OCI-LY7 (cell line): Measurements from ENCODE around the gene KPNA1. TPM values are rescaled to one million over a fixed set of nuclear protein-coding genes. Genes with fewer than 3 reads are reported as not detected.

Source experiments
- BruUV-seq: library from RNA; stranded (reverse); fragments of 400-500 nt; replicated peaks from 2 replicates; lab custom pipeline; 2021; lab: Mats Ljungman, UMichigan
- CTCF ChIA-PET: fragments of 300-600 bp; sonication (Branson Sonifier 250); formaldehyde crosslinking; loops from one replicate; lab custom pipeline; 2022; ENCODE audit warnings: antibody characterized with exemption; ENCODE audit not compliant: unreplicated experiment; lab: Charles Lee
- POLR2A ChIA-PET: fragments of 300-600 bp; sonication (Branson Sonifier 250); formaldehyde crosslinking; loops from one replicate; lab custom pipeline; 2022; ENCODE audit warnings: antibody characterized with exemption; lab: Charles Lee
- DNase-seq: peaks from one replicate; pipeline ENCODE4 v3.0.0-alpha.2; 2015; ENCODE audit warnings: low spot score
- H2AFZ ChIP-seq: fragments of 200-600 bp; sonication (generic), shearing (Covaris generic); 2 replicates; pipeline ENCODE4 v1.6.1; 2014; ENCODE audit warnings: mild to moderate bottlenecking, antibody characterized with exemption, low read length, moderate library complexity
- H3K27ac ChIP-seq: fragments of 200-600 bp; sonication (generic); 2 replicates; pipeline ENCODE4 v1.5.1; 2014; ENCODE audit warnings: mixed run types, low read depth, mild to moderate bottlenecking, moderate library complexity, low read length, inconsistent platforms; ENCODE audit not compliant: poor library complexity, severe bottlenecking
- H3K36me3 ChIP-seq: fragments of 200-600 bp; sonication (generic); 2 replicates; pipeline ENCODE4 v1.6.1; 2014; ENCODE audit warnings: mild to moderate bottlenecking, antibody characterized with exemption, low read length, moderate library complexity, mixed read lengths; ENCODE audit not compliant: insufficient read depth
- H3K4me1 ChIP-seq: fragments of 200-600 bp; sonication (generic); 2 replicates; pipeline ENCODE4 v1.5.1; 2014; ENCODE audit warnings: mild to moderate bottlenecking, low read length; ENCODE audit not compliant: insufficient read depth, poor library complexity, severe bottlenecking
- H3K4me2 ChIP-seq: fragments of 200-600 bp; sonication (generic); 2 replicates; pipeline ENCODE4 v1.6.1; 2014; ENCODE audit warnings: mild to moderate bottlenecking, low read length
- H3K4me3 ChIP-seq: fragments of 200-600 bp; sonication (generic); 2 replicates; pipeline ENCODE4 v1.5.1; 2014; ENCODE audit warnings: mild to moderate bottlenecking, low read depth, low read length; ENCODE audit not compliant: poor library complexity, severe bottlenecking
- H3K79me2 ChIP-seq: fragments of 200-600 bp; sonication (generic); 2 replicates; pipeline ENCODE4 v1.6.1; 2016; ENCODE audit warnings: low read depth, mild to moderate bottlenecking, low read length, moderate library complexity, mixed read lengths; ENCODE audit not compliant: insufficient read depth
- H3K9me2 ChIP-seq: fragments of 200-600 bp; sonication (generic); 2 replicates; pipeline ENCODE4 v1.6.1; 2016; ENCODE audit warnings: mild to moderate bottlenecking, low read length, mixed read lengths; ENCODE audit not compliant: insufficient read depth
- H3K9me3 ChIP-seq: fragments of 200-600 bp; sonication (generic); 2 replicates; pipeline ENCODE4 v1.6.1; 2014; ENCODE audit warnings: mild to moderate bottlenecking, mixed run types, low read length, mixed read lengths
- H4K20me1 ChIP-seq: fragments of 200-600 bp; sonication (generic); 2 replicates; pipeline ENCODE4 v1.6.1; 2014; ENCODE audit warnings: mild to moderate bottlenecking, antibody characterized with exemption, low read length, moderate library complexity, mixed read lengths; ENCODE audit not compliant: insufficient read depth
- CTCF ChIP-seq: fragments of 200-600 bp; sonication (generic); conservative IDR thresholded peaks from 2 replicates; pipeline ENCODE4 v1.5.1; 2014; ENCODE audit warnings: mild to moderate bottlenecking, antibody characterized with exemption, low read length, moderate library complexity, mixed read lengths
- EZH2phosphoT487 ChIP-seq: fragments of 200-600 bp; sonication (generic); IDR thresholded peaks from 2 replicates; pipeline ENCODE4 v1.6.1; 2018; ENCODE audit warnings: low read depth, borderline replicate concordance, mild to moderate bottlenecking, mixed run types, antibody characterized with exemption, low read length, moderate library complexity, mixed read lengths
- intact Hi-C: fragments of 100-400 bp; cut with micrococcal nuclease; formaldehyde crosslinking; loops from one replicate; pipeline ENCODE4 v1.10.0; 2022; ENCODE audit not compliant: unreplicated experiment
- total RNA-seq, 2 experiments: library from RNA; depleted of rRNA in 1 of 2; stranded (reverse); fragments of >200 nt in 1 of 2; shearing (Covaris generic) in 1 of 2; gene quantifications; 2 replicates each; pipeline ENCODE4 v1.2.3, GENCODE V29; 2014 to 2022

KPNA1 gene
- total RNA-seq, 2 experiments from 2014 or later = 20.0 to 77.5 TPM

GRCh38 chr3:122548619-122549018 is 33.9 kb upstream of the KPNA1 start:
- no peak overlapping the region for H3K4me3 ChIP-seq
- DNase-seq = no peak
- no peaks in the 10 kb centered on the region for H3K9me3 ChIP-seq
- no peak overlapping the region for H3K27ac ChIP-seq
- intact Hi-C loops = no loop called here
- no peaks in the 10 kb centered on the region for H3K36me3 ChIP-seq
- no peaks in the 10 kb centered on the region for H3K4me1 ChIP-seq
- H4K20me1 ChIP-seq = no peaks in the 10 kb centered on the region
- no TSS peak for BruUV-seq
- no peaks in the 10 kb centered on the region for H3K79me2 ChIP-seq
- POLR2A ChIA-PET = interaction anchor here (0.6 to 1.0 kb wide), 5 partner anchors 24 to 440 kb away, joined by 3 to 4 read pairs (median 3); no protein-coding TSS in a partner anchor
- H3K4me2 ChIP-seq = no peak overlapping the region
- TF ChIP-seq EZH2phosphoT487 (no peak), CTCF (no peak)
- CTCF ChIA-PET = no interaction called here
- H3K9me2 ChIP-seq = no peaks in the 10 kb centered on the region
- no peak overlapping the region for H2AFZ ChIP-seq

GRCh38 chr3:122548076-122548475 is 33.3 kb upstream of the KPNA1 start:
- H3K9me2 ChIP-seq = no peaks in the 10 kb centered on the region
- intact Hi-C loops = no loop called here
- BruUV-seq = no TSS peak
- no peaks in the 10 kb centered on the region for H3K4me1 ChIP-seq
- CTCF ChIA-PET = no interaction called here
- no peak for DNase-seq
- no peak overlapping the region for H3K4me2 ChIP-seq
- H3K79me2 ChIP-seq = no peaks in the 10 kb centered on the region
- H3K27ac ChIP-seq = no peak overlapping the region
- POLR2A ChIA-PET = interaction anchor here (0.6 to 1.0 kb wide), 3 partner anchors 80 to 441 kb away, joined by 3 to 4 read pairs (median 3); no protein-coding TSS in a partner anchor
- no peaks in the 10 kb centered on the region for H4K20me1 ChIP-seq
- TF ChIP-seq EZH2phosphoT487 (no peak), CTCF (no peak)
- no peaks in the 10 kb centered on the region for H3K36me3 ChIP-seq
- H3K9me3 ChIP-seq = no peaks in the 10 kb centered on the region
- no peak overlapping the region for H2AFZ ChIP-seq
- no peak overlapping the region for H3K4me3 ChIP-seq

- DNase-seq = no peak
- H3K79me2 ChIP-seq = no peaks in the 10 kb centered on the region
- intact Hi-C loops = no loop called here
- no peak overlapping the region for H3K4me3 ChIP-seq
- ChIA-PET POLR2A (interaction anchor here (1.2 kb wide), 1 partner anchor 22 kb away, joined by 4 read pairs; no protein-coding TSS in a partner anchor), CTCF (no interaction called here)
- H3K9me3 ChIP-seq = no peaks in the 10 kb centered on the region
- no peak overlapping the region for H3K27ac ChIP-seq
- H2AFZ ChIP-seq = no peak overlapping the region
- BruUV-seq = no TSS peak
- no peaks in the 10 kb centered on the region for H3K4me1 ChIP-seq
- no peaks in the 10 kb centered on the region for H4K20me1 ChIP-seq
- no peaks in the 10 kb centered on the region for H3K36me3 ChIP-seq
- TF ChIP-seq CTCF = no peak
- TF ChIP-seq EZH2phosphoT487 = no peak
- no peaks in the 10 kb centered on the region for H3K9me2 ChIP-seq
- no peak overlapping the region for H3K4me2 ChIP-seq
Observed at GRCh38 chr3:122546151-122546550, 31.4 kb upstream of the KPNA1 start.
